PC-9 (cell line): ENCODE data around the gene MYO10. TPM values are rescaled to one million over a fixed set of nuclear protein-coding genes. Genes with fewer than 3 reads are reported as not detected.
A peak's percentile ranks its signal among the peaks of the same experiment; 100 is the strongest.
"Not testable (repeated sequence)": the region's sequence is repeated elsewhere in the genome, so short reads cannot be mapped to it uniquely, and the experiment has no call there.

Experiments
- BruUV-seq: library from RNA; stranded (reverse); fragments of 400-500 nt; replicated peaks from 2 replicates; lab custom pipeline; 2021; lab: Mats Ljungman, UMichigan
- CTCF ChIA-PET: fragments of 300-600 bp; sonication (Branson Sonifier 250); formaldehyde crosslinking; loops from one replicate; lab custom pipeline; 2022; ENCODE audit warnings: antibody characterized with exemption; lab: Charles Lee
- POLR2A ChIA-PET: fragments of 300-600 bp; sonication (Branson Sonifier 250); formaldehyde crosslinking; loops from one replicate; lab custom pipeline; 2022; ENCODE audit warnings: antibody characterized with exemption; ENCODE audit not compliant: unreplicated experiment; lab: Charles Lee
- DNase-seq, 2 experiments: peaks; one replicate each; pipeline versions ENCODE4 v3.0.0 to v3.0.0-alpha.2; 2015 to 2022; ENCODE audit warnings: mixed read lengths in 1 of 2
- H2AFZ ChIP-seq: fragments of 200-600 bp; sonication (generic); 2 replicates; pipeline ENCODE4 v1.8.1; 2017; ENCODE audit warnings: antibody characterized with exemption
- H3F3A ChIP-seq: fragments of 200-600 bp; sonication (generic); 2 replicates; pipeline ENCODE4 v1.8.1; 2017; ENCODE audit warnings: antibody characterized with exemption, mild to moderate bottlenecking, low read depth; ENCODE audit not compliant: insufficient read depth
- H3K27ac ChIP-seq: fragments of 200-600 bp; sonication (generic); 2 replicates; pipeline ENCODE4 v1.6.1; 2016; ENCODE audit warnings: mixed run types
- H3K27me3 ChIP-seq: fragments of 200-600 bp; sonication (generic); 2 replicates; pipeline ENCODE4 v1.6.1; 2016; ENCODE audit warnings: low read depth, mixed run types; ENCODE audit not compliant: insufficient read depth
- H3K36me3 ChIP-seq: fragments of 200-600 bp; sonication (generic); 2 replicates; pipeline ENCODE4 v1.6.1; 2016; ENCODE audit warnings: low read depth, mixed run types
- H3K4me1 ChIP-seq: fragments of 200-600 bp; sonication (generic); replicated peaks from 2 replicates; pipeline ENCODE4 v1.6.1; 2016; ENCODE audit warnings: mixed run types; ENCODE audit not compliant: insufficient read depth
- H3K4me2 ChIP-seq: fragments of 200-600 bp; sonication (generic); 2 replicates; pipeline ENCODE4 v1.6.1; 2017; ENCODE audit warnings: mixed run types
- H3K4me3 ChIP-seq: fragments of 200-600 bp; sonication (generic); 2 replicates; pipeline ENCODE4 v1.6.1; 2016; ENCODE audit warnings: mixed run types
- H3K79me2 ChIP-seq: fragments of 200-600 bp; sonication (generic); 2 replicates; pipeline ENCODE4 v1.6.1; 2017; ENCODE audit warnings: low read depth, mixed run types
- H3K9me2 ChIP-seq: fragments of 200-600 bp; sonication (generic); 2 replicates; pipeline ENCODE4 v1.8.1; 2017; ENCODE audit warnings: mild to moderate bottlenecking; ENCODE audit not compliant: insufficient read depth
- H3K9me3 ChIP-seq: fragments of 200-600 bp; sonication (generic); 2 replicates; pipeline ENCODE4 v1.8.1; 2016; ENCODE audit warnings: low read depth; ENCODE audit not compliant: insufficient read depth
- H4K20me1 ChIP-seq: fragments of 200-600 bp; sonication (generic); 2 replicates; pipeline ENCODE4 v1.8.1; 2017; ENCODE audit not compliant: insufficient read depth
- EZH2 ChIP-seq: fragments of 200-600 bp; sonication (generic); IDR thresholded peaks from 2 replicates; pipeline ENCODE4 v1.8.0; 2017; ENCODE audit warnings: antibody characterized with exemption, low read depth
- intact Hi-C: fragments of 100-400 bp; cut with micrococcal nuclease; formaldehyde crosslinking; loops from one replicate; pipeline ENCODE4 v1.10.0; 2022; ENCODE audit not compliant: unreplicated experiment
- total RNA-seq: library from RNA; stranded (reverse); gene quantifications from 2 replicates; pipeline ENCODE4 v1.2.3, GENCODE V29; 2021
- TF ChIP-seq, protein P1 (sequence below): fragments of 200-600 bp; sonication (generic); conservative IDR thresholded peaks from 2 replicates; pipeline ENCODE4 v1.6.1; 2017; ENCODE audit warnings: mixed run types, antibody characterized with exemption, mild to moderate bottlenecking, moderate library complexity

Gene MYO10
- total RNA-seq, 1 experiment from 2014 or later: 92.8 TPM

DNA sequence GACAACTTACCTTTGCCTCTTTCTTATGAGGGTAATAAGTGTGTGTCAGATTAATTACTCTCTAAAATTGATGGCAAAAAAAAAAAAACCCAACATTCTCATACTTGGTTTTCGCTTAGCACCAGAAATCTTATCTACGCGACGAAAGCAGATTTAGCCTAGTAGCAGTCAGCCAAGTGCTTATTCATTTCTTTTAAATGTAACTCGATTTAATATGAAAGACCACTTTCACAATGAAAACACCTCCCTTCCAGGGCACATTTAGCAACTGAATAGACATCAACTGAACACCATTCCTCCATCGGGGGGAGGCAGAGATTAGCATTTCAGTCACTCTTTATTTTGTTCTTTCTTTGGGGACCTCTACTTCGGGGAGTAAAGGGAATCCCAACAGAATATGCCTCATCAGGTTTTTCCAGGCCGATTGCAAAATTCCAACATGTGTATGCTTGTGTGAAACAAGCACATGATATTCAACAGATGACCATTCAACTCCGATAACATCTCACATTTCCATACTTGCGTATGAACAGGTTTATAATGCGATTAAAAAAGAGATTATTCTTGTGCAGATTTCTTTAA lies 195.2 kb downstream of the MYO10 start:
- Histone ChIP-seq H2AFZ (no peak overlapping the region), H3K4me1 (peaks cover 17% of the 10 kb centered on the region), H3K79me2 (no peaks in the 10 kb centered on the region), H3K9me3 (no peaks in the 10 kb centered on the region), H3K9me2 (no peaks in the 10 kb centered on the region), H3K4me3 (no peak overlapping the region), H3K27ac (no peak overlapping the region), H3F3A (peaks cover 24% of the 10 kb centered on the region), H3K27me3 (no peaks in the 10 kb centered on the region), H3K36me3 (no peaks in the 10 kb centered on the region), H4K20me1 (no peaks in the 10 kb centered on the region), H3K4me2 (no peak overlapping the region)
- no TSS peak for BruUV-seq
- TF ChIP-seq, protein P1, sequence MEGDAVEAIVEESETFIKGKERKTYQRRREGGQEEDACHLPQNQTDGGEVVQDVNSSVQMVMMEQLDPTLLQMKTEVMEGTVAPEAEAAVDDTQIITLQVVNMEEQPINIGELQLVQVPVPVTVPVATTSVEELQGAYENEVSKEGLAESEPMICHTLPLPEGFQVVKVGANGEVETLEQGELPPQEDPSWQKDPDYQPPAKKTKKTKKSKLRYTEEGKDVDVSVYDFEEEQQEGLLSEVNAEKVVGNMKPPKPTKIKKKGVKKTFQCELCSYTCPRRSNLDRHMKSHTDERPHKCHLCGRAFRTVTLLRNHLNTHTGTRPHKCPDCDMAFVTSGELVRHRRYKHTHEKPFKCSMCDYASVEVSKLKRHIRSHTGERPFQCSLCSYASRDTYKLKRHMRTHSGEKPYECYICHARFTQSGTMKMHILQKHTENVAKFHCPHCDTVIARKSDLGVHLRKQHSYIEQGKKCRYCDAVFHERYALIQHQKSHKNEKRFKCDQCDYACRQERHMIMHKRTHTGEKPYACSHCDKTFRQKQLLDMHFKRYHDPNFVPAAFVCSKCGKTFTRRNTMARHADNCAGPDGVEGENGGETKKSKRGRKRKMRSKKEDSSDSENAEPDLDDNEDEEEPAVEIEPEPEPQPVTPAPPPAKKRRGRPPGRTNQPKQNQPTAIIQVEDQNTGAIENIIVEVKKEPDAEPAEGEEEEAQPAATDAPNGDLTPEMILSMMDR: no peak
- TF ChIP-seq EZH2: no peak
- ChIA-PET POLR2A (no interaction called here), CTCF (no interaction called here)
- intact Hi-C loops: no loop called here
- DNase-seq: no peak

- no peak for TF ChIP-seq EZH2
- TF ChIP-seq, protein P1: no peak
- Histone ChIP-seq H2AFZ (no peak overlapping the region), H3K27me3 (no peaks in the 10 kb centered on the region), H4K20me1 (no peaks in the 10 kb centered on the region), H3K36me3 (no peaks in the 10 kb centered on the region), H3K27ac (no peak overlapping the region), H3K4me3 (no peak overlapping the region), H3K9me2 (no peaks in the 10 kb centered on the region), H3F3A (peaks cover 30% of the 10 kb centered on the region), H3K9me3 (no peaks in the 10 kb centered on the region), H3K4me1 (peaks cover 24% of the 10 kb centered on the region), H3K79me2 (no peaks in the 10 kb centered on the region), H3K4me2 (no peak overlapping the region)
- BruUV-seq: no TSS peak
- intact Hi-C loops: no loop called here
- no peak for DNase-seq
- ChIA-PET CTCF (no interaction called here), POLR2A (no interaction called here)
Observed at GRCh38 chr5:16740066-16740810, 195.8 kb downstream of the MYO10 start.

GRCh38 chr5:16738393-16738792 lies 197.7 kb downstream of the MYO10 start:
- H3K4me2 ChIP-seq, intact Hi-C loops, H4K20me1 ChIP-seq, H3K79me2 ChIP-seq, BruUV-seq, H3K27me3 ChIP-seq, H3K4me3 ChIP-seq, H3K9me2 ChIP-seq, POLR2A ChIA-PET, CTCF ChIA-PET, H3K9me3 ChIP-seq, H2AFZ ChIP-seq, H3K36me3 ChIP-seq: not testable (repeated sequence)
- Histone ChIP-seq H3F3A (peaks cover 36% of the 10 kb centered on the region), H3K4me1 (peaks cover 28% of the 10 kb centered on the region), H3K27ac (peak overlapping the region; percentile 97)
- peak in 1 of 2 experiments; percentile 29 for DNase-seq
